Measurements from ENCODE around the gene H3-3A.

Gene H3-3A

DNA sequence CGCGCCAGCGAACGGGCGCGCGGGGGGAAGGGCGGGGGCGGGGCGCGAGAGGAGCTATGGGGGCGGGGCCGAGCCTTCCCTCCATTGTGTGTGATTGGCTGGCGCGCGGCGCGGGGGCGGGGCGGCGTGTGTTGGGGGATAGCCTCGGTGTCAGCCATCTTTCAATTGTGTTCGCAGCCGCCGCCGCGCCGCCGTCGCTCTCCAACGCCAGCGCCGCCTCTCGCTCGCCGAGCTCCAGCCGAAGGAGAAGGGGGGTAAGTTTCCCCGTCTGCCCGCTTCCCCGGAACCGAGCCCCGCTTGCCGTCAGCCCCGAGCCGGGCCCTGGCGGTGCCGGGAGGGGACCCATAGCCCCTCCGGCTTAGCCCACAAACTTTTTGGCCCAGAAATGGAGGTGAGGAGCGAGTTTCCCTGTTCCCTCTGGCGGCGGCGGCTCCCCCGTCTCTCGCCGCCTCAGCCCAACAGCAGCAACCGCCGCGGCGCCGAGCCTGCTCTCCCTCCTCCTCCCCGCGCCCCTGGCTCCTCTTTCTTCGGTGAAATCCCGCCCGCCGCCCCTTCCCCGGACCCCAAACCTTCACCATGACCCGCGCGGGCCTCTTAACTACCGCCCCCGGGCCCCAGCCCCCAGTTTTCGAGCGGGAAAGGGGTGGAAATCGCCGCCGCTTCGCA is at the start of gene H3-3A:
Gene H3-3A (plus strand): TSS at position 159 of the 666 bp plus-strand sequence. CDS start 1,636 bp downstream, outside the sequence.
- peak; percentile 97 for DNase-seq

DNA sequence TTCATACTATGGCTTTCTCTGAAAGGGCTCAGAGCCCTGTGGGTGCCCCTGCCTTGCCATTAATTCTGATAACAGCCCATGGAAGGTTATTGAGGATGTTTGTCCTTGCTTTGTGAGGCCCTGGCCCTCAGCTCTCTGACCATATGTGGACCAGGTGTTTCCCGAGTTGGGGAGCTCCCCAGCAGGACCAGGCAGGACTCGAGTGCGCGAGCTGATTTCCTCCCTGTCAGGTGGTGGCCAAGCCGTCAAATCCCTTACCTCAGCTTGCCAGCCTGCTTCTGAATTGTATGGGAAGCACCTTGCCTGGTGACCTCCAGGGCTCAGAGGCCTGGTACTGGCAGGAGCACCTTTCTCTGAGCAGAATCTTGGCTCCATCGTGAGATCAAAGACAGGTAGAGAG is 45.4 kb upstream of the H3-3A start:
- no peak for DNase-seq

DNA sequence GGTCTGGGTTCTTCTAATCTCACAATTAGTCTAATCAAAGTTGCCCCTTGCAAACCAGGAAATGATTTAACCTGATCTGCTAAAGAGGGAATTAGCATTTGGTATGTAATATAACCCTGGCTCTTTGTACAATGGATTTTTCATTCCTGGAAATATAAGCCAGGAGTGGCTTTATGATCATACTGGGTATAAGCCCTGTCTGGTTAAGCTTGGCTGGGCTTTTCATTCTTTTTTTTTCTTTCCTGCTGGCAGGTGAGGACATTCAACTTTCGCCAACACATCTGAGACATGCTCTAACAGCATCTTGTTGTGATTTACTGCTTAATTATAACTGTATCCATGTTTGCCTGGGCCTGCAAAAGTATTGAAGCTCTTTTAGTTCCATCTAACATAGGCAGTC is 42.9 kb upstream of the H3-3A start:
- no peak for DNase-seq

DNA sequence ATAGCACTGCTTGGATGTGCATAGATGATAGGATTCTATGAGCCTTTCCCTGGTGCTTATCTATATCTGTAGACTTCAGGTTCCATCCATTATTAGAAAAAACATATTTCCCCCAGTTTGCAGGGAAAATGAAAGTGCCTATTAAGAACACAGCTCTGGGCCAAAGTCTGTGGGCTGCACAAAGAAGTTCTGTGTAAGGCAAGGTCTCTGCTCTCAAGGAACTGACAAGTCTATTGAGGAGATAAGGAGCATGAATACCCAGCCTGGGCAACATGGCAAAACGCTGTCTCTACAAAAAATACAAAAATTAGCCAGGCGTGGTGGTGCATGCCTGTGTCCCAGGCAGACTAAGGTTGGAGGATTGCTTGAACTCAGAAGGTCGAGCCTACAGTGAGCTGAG is 41.1 kb upstream of the H3-3A start:
- DNase-seq: no peak

DNA sequence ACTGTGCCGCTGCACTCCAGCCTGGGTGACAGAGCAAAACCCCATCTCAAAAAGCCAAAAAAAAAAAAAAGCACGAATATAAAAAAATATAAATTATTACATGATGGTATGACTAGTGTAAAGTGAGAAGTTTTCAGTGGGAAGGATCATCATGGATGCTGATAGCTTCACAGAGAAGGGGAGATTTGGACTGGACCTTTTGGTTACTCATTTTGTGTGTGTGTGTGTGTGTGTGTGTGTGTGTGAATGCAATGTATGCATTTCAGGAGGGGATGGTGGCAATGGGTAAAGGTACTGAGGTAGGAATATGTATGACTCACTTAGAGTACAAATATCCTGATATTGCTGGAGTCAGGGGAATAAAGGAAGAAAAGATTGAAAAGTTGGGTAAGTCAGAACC is 40.7 kb upstream of the H3-3A start:
- DNase-seq: no peak

DNA sequence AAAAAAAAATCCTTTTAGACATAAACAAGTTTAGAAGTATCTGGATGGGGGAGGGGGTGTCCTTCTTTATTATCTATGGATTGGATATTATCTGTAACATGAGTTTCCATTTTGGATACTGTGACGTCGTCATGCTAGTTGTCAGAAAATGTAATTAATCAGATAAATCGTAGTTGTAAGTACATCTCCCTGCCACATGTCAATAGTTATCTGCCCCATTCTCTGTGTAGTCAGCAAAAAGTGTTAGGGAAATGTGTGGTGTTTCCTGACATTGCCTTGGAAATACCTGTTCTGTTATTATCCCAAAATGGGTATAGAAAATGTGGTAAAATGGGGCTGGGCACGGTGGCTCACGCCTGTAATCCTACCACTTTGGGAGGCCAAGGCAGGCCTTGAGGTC is 38.8 kb upstream of the H3-3A start:
- no peak for DNase-seq

DNA sequence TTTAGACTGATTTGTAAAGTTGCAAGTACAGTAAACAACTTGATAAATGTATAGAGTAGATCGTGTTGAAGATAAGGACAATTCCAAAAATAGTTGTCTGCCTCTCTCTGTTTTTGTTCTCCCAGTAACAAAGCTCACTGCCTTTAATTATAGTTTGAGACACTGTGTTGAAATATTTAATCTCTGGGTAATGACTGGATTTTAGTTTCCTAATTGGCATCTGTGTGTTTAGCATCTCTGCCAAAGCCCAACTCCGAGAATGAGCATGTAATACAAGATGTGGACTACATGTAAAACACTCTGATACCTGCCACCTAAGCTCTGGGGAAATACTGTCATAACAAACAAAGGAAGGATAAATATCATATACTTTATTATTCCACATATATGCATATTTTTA is 35.7 kb upstream of the H3-3A start:
- no peak for DNase-seq

DNA sequence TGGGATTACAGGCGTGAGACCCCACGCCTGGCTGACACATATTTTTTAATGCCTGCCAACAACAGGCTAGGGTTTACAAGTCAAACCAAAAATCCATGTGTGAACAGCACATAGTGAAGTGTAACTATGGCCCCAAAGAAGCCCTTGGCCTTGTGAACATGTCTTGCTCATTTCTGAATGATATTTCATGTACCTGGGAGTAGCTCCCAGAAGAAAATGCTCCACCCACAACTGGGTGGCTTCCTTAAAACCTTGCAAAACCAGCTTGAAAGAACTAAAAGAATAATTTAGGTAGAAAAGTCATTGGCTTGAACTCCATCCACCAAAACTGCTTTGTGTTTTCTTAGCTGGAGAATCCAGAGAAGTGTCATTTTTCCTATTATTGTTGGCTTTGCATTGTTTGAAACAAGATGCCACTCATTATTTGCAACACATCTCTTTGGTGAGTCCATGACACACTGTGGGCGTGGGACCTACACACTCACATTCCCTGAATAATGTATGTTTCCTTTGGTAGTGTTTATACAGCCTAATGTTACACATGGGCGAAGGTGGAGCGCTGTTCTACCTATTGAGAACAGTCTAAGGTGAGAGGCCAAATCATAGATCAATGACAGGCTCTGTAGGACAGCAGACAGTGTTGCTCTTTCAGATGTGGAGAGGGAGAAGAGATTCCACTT is 34.8 kb upstream of the H3-3A start:
- no peak for DNase-seq

DNA sequence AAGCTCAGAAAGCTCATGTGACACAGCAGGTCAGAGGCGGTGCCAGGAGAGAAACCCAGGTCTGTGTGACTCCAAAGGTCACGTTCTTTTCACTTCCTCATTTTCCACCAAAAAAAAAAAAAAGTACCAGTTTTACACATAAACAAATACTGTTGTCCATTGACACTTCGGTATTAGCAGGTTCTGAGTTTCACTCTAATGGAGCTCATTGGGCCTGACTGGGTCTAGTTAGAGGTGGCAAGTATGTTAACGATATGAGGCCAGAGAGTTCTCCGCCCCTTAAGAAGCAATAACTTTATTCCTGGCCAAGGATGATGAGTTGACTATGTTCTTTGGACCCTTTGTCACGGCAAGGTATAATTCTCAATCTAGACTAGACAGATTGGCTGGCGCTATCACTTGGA is 33.4 kb upstream of the H3-3A start:
- no peak for DNase-seq

DNA sequence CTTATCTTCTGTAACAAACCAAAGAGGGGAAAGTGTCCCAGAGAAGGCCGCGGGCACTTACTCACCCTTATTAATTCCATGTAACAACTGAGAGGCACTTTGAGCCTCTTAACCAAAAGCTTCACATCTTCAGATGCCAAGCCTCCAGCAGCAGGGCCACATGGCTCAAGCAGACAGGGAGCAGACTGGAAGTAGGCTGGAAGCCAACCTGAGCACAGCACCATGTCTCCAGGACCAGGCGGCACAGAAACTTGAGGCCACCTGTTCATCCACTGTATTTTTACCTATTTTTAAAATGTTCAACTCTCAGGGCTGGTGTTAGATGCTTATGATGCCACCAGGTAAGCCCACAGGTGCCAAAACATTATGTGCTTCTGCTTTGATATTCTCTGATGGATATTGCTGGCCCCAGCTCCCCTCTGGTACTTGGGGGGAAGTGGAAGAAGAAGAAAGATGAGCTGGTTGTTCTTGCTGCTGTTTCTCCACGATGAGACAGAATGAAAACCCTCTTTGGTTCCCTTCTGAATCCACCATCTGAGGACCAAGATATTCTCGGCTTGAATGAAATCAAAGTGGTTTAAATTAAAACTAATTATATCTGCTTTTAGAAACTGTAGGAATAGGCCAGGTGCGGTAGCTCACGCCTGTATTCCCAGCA is 32.8 kb upstream of the H3-3A start:
- no peak for DNase-seq

DNA sequence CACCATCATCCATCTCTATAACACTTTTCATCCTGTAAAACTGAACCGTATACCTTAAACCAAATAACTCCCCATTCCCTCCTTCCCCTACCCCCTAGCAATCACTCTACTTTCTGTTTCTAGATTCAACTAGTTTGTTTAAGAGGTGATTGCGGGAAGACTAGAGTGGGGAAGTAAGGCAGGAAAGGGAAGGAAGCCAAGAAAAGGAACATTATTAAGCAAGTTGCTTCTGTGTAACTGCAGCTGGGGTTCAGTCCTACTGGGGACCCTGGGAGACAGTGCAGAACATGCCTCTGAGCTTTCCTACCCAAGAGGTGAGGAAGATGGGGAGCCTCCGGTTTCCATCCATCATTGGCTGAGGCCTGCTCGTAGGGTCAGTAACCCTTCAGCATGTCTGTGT is 28.9 kb upstream of the H3-3A start:
- DNase-seq: no peak

DNA sequence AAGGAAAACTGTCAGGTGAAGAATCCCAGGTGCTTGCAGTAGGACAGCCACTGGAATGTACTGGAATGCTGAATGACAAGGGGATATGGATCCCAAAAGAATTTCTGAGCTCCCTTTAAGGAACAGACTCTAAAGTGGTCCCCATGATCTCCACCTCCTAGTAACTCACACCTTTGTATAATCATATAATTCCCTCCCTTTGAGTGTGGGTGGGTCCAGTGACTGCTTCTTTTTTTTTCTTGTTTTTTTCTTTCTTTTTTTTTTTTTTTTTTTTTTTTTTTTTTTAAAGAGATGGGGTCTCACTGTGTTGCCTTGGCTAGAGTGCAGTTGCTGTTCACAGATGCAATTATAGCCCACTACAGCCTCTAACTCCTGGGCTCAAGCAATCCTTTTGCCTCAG is 28.5 kb upstream of the H3-3A start:
- no peak for DNase-seq

DNA sequence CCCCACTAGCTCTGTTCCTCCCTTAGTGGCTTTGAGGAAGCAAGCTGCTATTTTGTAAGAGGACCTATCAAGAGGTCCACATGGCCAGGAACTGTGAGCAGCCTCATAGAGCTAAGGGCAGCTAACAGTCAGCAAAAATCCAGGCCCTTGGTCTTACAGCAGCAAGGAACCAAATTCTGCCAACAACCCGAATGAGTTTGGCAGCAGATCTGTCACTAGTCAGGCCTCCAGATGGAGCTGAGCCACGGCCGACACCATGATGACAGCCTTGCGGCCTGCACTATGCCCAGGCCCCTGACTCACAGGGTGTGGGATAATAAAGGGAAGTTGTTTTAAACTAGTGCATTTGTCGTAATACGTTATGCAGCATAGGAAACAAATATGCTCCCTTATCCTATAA is 28.0 kb upstream of the H3-3A start:
- no peak for DNase-seq

DNA sequence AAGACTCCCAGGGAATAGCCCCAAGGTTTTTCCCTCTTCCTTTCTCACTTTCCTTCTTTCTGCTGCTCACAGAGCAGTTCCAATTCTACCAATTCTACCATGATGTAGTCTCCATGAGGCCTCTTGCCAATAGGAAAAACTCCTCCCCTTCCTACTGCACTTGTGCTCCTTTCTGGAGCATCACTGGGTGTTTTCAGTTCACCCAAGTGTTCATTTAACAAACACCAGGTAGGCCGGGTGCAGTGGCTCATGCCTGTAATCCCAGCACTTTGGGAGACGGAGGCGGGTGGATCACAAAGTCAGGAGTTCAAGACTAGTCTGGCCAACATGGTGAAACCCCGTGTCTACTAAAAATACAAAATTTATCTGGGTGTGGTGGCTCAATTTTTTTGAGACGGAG is 26.6 kb upstream of the H3-3A start:
- DNase-seq: no peak

DNA sequence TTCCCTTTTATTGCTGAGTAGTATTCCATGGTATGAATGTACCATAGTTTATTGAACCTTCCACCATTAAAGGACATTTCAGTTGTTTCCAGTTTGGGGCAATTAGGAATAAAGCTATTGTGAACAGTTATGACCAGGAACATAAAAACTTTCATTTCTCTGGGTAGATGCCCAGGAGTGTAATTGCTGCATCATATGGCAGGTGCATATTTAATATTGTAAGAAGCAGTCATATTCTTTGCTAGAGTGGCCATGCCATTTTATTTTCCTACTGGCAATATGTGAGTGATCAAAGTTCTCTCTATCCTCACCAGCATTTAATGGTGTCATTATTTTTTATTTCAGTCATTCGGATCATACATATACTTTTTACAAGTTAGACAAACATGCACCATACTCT is 23.9 kb upstream of the H3-3A start:
- no peak for DNase-seq

DNA sequence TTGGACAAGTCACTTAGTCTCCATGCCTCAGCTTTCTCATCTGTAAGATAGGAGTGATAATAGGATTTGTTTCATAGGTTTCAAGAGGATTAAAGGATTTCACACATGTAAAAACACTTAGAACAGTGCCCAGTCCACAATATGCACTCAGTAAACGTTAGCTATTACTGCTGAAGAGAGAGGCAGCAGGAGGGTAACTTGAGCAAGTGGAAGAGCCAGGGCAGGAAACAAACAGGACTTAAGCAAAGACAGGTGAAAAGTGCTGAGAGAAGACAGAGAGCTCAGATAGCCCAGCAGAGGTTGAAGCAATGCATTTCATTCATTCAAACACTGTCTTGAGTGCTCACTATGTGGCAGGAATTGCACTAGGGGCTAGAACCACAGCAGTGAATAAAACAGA is 21.1 kb upstream of the H3-3A start:
- no peak for DNase-seq

DNA sequence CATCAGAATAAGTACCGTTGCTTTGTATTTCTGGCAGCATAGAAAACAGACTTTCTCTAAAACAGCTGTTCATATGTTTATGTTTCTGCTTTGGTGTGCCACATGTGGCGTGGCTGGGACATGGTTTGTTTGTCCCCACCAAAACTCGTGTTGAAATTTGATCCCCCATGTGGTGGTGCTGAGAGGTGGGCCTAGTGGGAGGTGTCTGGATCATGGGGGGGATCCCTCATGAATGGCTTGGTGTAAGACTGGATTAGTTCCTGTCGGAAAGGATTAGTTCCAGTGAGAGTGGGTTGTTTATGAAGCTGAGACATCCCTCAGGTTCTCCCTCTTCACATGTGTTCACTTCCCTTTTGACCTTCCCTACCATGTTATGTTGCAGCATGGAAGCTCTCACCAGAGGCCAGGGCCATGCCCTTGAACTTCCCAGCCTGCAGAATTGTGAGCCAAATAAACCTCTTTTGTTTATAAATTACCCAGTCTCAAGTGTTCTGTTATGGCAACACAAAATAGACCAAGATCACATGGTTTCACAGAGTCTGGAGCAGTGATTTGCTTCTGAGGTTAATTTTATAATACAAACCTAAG is 17.9 kb upstream of the H3-3A start:
- no peak for DNase-seq

DNA sequence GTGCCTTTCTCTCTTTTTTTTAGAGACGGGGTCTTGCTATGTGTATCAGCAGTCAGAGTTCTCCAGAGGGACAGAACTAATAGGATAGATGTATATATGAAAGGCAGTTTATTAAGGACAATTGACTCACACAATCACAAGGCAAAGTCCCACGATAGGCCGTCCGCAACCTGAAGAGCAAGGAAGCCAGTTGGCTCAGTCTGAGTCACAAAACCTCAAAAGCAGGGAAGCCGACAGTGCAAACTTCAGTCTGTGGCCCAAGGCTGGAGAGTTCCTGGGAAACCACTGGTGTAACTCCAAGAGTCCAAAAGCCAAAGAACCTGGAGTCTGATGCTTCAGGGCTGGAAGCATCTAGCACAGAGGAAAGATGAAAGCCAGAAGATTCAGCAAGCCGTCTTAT is 16.3 kb upstream of the H3-3A start:
- no peak for DNase-seq

DNA sequence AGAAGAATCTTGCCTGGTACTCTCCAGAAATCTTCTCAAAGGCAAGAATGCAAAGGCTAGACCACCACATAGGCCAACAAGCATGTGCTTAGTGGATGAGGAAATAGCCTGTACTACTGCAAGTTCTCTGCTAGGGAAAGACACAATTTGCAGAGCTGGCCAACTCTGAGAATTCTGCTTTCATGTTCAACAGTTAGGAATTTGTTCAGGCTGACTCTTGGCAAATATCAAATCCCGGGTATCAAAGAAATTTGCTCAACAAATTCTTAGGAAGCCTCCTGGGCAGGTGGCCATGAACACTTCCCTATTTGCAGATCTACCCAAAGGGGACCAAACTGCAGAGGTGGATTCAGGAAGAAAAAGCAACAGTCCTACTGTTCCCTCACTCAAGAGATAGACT is 15.0 kb upstream of the H3-3A start:
- no peak for DNase-seq

DNA sequence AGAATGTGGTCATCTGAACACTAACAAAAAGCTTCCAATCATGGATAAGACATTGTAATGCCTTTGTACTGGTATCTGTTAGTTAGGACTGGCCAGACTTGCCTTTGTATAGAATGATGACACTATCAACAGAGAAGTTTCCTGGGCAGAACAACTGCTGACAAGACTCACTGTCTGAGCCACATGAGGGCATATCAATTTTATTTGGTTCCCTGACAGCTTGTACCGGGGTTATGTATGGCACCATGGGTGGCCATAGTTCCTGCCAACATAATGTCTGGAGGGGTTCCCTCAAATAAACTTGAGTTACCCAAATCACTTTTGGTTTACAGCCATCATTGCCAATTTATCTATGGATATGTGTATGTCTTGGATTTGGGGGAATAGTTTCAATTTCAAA is 13.6 kb upstream of the H3-3A start:
- no peak for DNase-seq

DNA sequence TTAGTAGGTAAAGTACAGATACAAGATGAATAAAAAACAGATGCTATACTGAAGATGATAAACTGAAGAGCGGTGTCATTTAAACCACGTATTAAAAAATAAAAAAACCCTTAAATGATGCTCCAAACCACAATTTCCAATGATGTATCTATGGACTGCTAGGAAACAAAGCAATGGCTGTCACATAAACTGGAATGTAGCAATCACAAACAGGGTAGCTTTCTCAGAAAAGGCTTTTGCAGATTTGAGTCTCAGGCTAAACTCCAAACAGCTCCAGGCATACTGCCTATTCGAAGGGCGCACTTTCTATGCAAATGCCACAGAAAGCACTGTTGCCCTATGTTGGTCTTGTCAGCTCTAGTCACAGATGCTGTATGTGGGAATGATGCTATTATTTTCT is 12.4 kb upstream of the H3-3A start:
- DNase-seq: no peak

DNA sequence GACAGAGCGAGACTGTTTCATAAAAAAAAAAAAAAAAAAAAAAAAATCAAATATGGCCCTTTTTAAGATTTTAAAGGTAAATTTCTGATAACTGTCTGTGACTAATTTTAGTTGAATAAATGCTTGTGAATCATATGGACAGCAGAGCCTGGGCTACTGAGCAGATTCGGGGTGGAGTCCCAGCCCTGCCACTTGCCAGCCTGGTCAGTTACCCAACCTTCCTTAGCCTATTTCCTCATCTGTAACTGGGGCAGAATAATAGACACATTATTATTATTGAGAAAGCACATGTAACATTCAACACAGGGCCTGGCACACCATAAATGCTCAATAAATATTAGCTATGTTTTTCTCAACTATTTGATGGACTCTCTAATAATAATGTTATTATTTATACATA is 11.2 kb upstream of the H3-3A start:
- DNase-seq: no peak

DNA sequence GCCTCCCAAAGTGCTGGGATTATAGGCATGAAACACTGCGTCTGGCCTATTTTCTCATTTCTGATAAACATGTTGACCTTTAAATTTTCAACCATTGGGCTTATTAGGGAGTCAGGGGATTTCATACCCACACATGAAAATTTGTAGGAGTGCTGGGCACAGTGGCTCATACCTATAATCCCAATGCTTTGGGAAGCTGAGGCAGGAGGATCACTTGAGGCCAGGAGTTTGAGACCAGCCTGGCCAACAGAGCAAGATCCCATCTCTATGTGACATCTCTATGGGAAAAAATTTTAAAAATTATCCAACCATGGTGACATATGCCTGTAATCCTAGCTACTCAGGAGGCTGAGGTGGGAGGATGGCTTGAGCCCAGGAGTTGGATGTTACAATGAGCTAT is 10.5 kb upstream of the H3-3A start:
- DNase-seq: no peak

Measured in retina (tissue), 1 donor.